Measurements from ENCODE around the gene RDM1. TPM values are rescaled to one million over a fixed set of nuclear protein-coding genes. Genes with fewer than 3 reads are reported as not detected.

Gene RDM1
- total RNA-seq, 1 donor from 2014 or later = not detected

- DNase-seq = no peak
- intact Hi-C loops (cut with micrococcal nuclease) = no loop called here
- H3K4me1 ChIP-seq = peaks cover 25% of the 10 kb centered on the region
- H3K36me3 ChIP-seq = no peaks in the 10 kb centered on the region
- no peak overlapping the region for H3K4me3 ChIP-seq
- H3K9me3 ChIP-seq (replicated peaks) = no peaks in the 10 kb centered on the region
- peaks cover 31% of the 10 kb centered on the region for H3K27me3 ChIP-seq (ENCODE audit: low read depth)
- TF ChIP-seq CTCF (IDR thresholded peaks at IDR 0.05; ENCODE audit: borderline replicate concordance) = no peak
- H3K27ac ChIP-seq (replicated peaks) = no peak overlapping the region
Observed at GRCh38 chr17:35932586-35932985, 2.0 kb upstream of the RDM1 start.

GRCh38 chr17:35931794-35932425, 1.3 kb upstream of the RDM1 start:
- peaks cover 25% of the 10 kb centered on the region for H3K4me1 ChIP-seq
- no peaks in the 10 kb centered on the region for H3K36me3 ChIP-seq
- no peaks in the 10 kb centered on the region for H3K9me3 ChIP-seq (replicated peaks)
- TF ChIP-seq CTCF (IDR thresholded peaks at IDR 0.05; ENCODE audit: borderline replicate concordance) = no peak
- H3K4me3 ChIP-seq = no peak overlapping the region
- H3K27ac ChIP-seq (replicated peaks) = no peak overlapping the region
- DNase-seq = no peak
- intact Hi-C loops (cut with micrococcal nuclease) = no loop called here
- H3K27me3 ChIP-seq (ENCODE audit: low read depth) = peaks cover 38% of the 10 kb centered on the region

GRCh38 chr17:35927714-35928113, 2.9 kb downstream of the RDM1 start:
- intact Hi-C loops (cut with micrococcal nuclease) = no loop called here
- Histone ChIP-seq H3K27me3 (ENCODE audit: low read depth) (peaks cover 59% of the 10 kb centered on the region), H3K9me3 (replicated peaks) (no peaks in the 10 kb centered on the region)

GRCh38 chr17:35923609-35924114, 6.9 kb downstream of the RDM1 start:
- no peak for TF ChIP-seq CTCF (IDR thresholded peaks at IDR 0.05; ENCODE audit: borderline replicate concordance)
- Histone ChIP-seq H3K4me1 (no peaks in the 10 kb centered on the region), H3K4me3 (no peak overlapping the region), H3K36me3 (no peaks in the 10 kb centered on the region), H3K27ac (replicated peaks) (no peak overlapping the region), H3K27me3 (ENCODE audit: low read depth) (peaks cover 40% of the 10 kb centered on the region), H3K9me3 (replicated peaks) (no peaks in the 10 kb centered on the region)
- intact Hi-C loops (cut with micrococcal nuclease) = no loop called here
- DNase-seq = no peak

More at GRCh38 chr17:35927714-35928113, 2.9 kb downstream of the RDM1 start:
- DNase-seq = no peak
- no peaks in the 10 kb centered on the region for H3K36me3 ChIP-seq
- H3K27ac ChIP-seq (replicated peaks) = no peak overlapping the region
- H3K4me3 ChIP-seq = no peak overlapping the region
- no peak for TF ChIP-seq CTCF (IDR thresholded peaks at IDR 0.05; ENCODE audit: borderline replicate concordance)
- peaks cover 24% of the 10 kb centered on the region for H3K4me1 ChIP-seq

- Histone ChIP-seq H3K4me3 (no peak overlapping the region), H3K4me1 (no peaks in the 10 kb centered on the region), H3K9me3 (replicated peaks) (no peaks in the 10 kb centered on the region), H3K27ac (replicated peaks) (no peak overlapping the region), H3K27me3 (ENCODE audit: low read depth) (peaks cover 19% of the 10 kb centered on the region), H3K36me3 (no peaks in the 10 kb centered on the region)
- TF ChIP-seq CTCF (IDR thresholded peaks at IDR 0.05; ENCODE audit: borderline replicate concordance) = no peak
- intact Hi-C loops (cut with micrococcal nuclease) = no loop called here
- DNase-seq = no peak
Observed at GRCh38 chr17:35920229-35920628, 10.3 kb downstream of the RDM1 start.
